CD4-positive, alpha-beta T cell (primary cell): ENCODE results near the gene TK1. TPM values are rescaled to one million over a fixed set of nuclear protein-coding genes. Genes with fewer than 3 reads are reported as not detected.

ENCODE experiments used
- ATAC-seq: fragments of 200-7000 bp; cut with Tn5 transposase; one replicate; pipeline ENCODE4 v1.10.0; 2022; ENCODE audit warnings: mild to moderate bottlenecking; ENCODE audit not compliant: poor library complexity
- CTCF ChIA-PET: fragments of 350-600 bp; sonication (Branson Sonifier 250); formaldehyde crosslinking; loops from one replicate; lab custom pipeline; 2021; ENCODE audit warnings: antibody characterized with exemption, inconsistent platforms; lab: Charles Lee
- POLR2A ChIA-PET: fragments of 350-600 bp; sonication (Branson Sonifier 250); formaldehyde crosslinking; loops from one replicate; lab custom pipeline; 2021; ENCODE audit warnings: antibody characterized with exemption, inconsistent platforms; lab: Charles Lee
- DNase-seq, 14 experiments: peaks; one replicate each; pipeline ENCODE4 v3.0.0-alpha.2; 2013 to 2020; ENCODE audit warnings: mixed read lengths in 2 of 14
- H3K27ac ChIP-seq, 2 donors: one replicate each; pipeline versions ENCODE4 v1.5.1 to v1.7.0; 2013; ENCODE audit warnings: low read length in 2 of 2, low read depth in 1 of 2, mild to moderate bottlenecking in 1 of 2
- H3K27me3 ChIP-seq, 2 experiments: 1 replicate in 1 of 2; 2 replicates in 1 of 2; pipeline versions ENCODE4 v1.6.1 to v1.7.0; 2013; ENCODE audit warnings: low read length in 2 of 2, control low read depth in 1 of 2, mild to moderate bottlenecking in 1 of 2, moderate library complexity in 1 of 2; ENCODE audit not compliant: insufficient read depth in 2 of 2, control insufficient read depth in 1 of 2
- H3K36me3 ChIP-seq: one replicate; pipeline ENCODE4 v1.6.1; 2013; ENCODE audit warnings: low read length, control low read depth; ENCODE audit not compliant: insufficient read depth
- H3K4me1 ChIP-seq: one replicate; pipeline ENCODE4 v1.6.1; 2013; ENCODE audit warnings: low read length, control low read depth; ENCODE audit not compliant: insufficient read depth
- H3K4me3 ChIP-seq: one replicate; pipeline ENCODE4 v1.5.1; 2013; ENCODE audit warnings: mild to moderate bottlenecking, low read length, moderate library complexity
- H3K9me3 ChIP-seq, 2 experiments: 1 replicate in 1 of 2; 2 replicates in 1 of 2; pipeline versions ENCODE4 v1.6.1 to v1.7.0; 2013; ENCODE audit warnings: low read length in 2 of 2, mild to moderate bottlenecking in 2 of 2, control low read depth in 1 of 2, moderate library complexity in 1 of 2; ENCODE audit not compliant: control insufficient read depth in 1 of 2, insufficient read depth in 1 of 2
- H3K27ac Mint-ChIP-seq: one replicate; pipeline ENCODE4 v1.8.0; 2020; ENCODE audit warnings: mixed read lengths
- H3K27me3 Mint-ChIP-seq: one replicate; pipeline ENCODE4 v1.8.0; 2021; ENCODE audit warnings: mixed read lengths
- H3K36me3 Mint-ChIP-seq: one replicate; pipeline ENCODE4 v1.8.0; 2021; ENCODE audit warnings: low read depth, mixed read lengths
- H3K4me1 Mint-ChIP-seq: one replicate; pipeline ENCODE4 v1.8.0; 2021; ENCODE audit warnings: low read depth, mixed read lengths
- H3K4me3 Mint-ChIP-seq: one replicate; pipeline ENCODE4 v1.8.0; 2020; ENCODE audit warnings: mild to moderate bottlenecking, mixed read lengths
- H3K9me3 Mint-ChIP-seq: one replicate; pipeline ENCODE4 v1.8.0; 2020; ENCODE audit warnings: mixed read lengths
- CTCF ChIP-seq: fragments of 200-600 bp; IDR thresholded peaks from one replicate; pipeline ENCODE4 v1.8.0; 2022; ENCODE audit warnings: antibody characterized with exemption, mild to moderate bottlenecking
- intact Hi-C, 2 experiments: fragments of 100-400 bp; cut with DNase I in 1 of 2; cut with micrococcal nuclease in 1 of 2; formaldehyde crosslinking; loops; one replicate each; pipeline versions ENCODE4 v1.15.1 to v1.9.0; 2023 to 2025; cut with DNase I, micrococcal nuclease
- total RNA-seq, 174 experiments: library from RNA in 2 of 174; stranded (reverse) in 2 of 174; gene quantifications; one replicate each; pipeline ENCODE4 v1.2.3 and lab custom pipeline; 2021 to 2026

Gene TK1
- total RNA-seq, 2 experiments from 2014 or later = 0.78 to 0.88 TPM

DNA sequence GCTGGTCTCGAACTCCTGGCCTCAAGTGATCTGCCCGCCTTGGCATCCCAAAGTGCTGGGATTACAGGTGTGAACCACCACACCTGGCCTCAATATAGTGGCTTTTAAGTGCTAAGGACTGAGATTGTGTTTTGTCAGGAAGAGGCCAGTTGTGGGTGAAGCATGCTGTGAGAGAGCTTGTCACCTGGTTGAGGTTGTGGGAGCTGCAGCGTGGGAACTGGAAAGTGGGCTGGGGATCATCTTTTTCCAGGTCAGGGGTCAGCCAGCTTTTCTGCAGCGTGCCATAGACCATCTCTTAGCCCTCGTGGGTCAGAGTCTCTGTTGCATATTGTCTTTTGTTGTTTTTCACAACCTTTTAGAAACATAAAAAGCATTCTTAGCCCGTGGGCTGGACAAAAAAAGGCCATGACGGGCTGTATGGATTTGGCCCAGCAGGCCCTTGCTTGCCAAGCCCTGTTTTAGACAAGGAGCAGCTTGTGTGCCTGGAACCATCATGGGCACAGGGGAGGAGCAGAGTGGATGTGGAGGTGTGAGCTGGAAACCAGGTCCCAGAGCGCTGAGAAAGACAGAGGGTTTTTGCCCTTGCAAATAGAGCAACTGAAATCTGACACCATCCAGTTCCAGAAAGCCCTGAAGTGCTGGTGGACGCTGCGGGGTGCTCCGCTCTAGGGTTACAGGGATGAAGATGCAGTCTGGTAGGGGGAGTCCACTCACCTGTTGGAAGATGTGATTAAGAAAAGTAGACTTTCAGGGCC, 32.7 kb upstream of the TK1 start:
- Histone ChIP-seq H3K4me1 (peaks cover 6% of the 10 kb centered on the region), H3K27ac (no peak overlapping the region), H3K9me3 (no peaks in the 10 kb centered on the region), H3K4me3 (no peak overlapping the region), H3K27me3 (no peaks in the 10 kb centered on the region), H3K36me3 (no peaks in the 10 kb centered on the region)
- peaks cover 10% of the 10 kb centered on the region for H3K4me1 Mint-ChIP-seq
- no peaks in the 10 kb centered on the region for H3K9me3 Mint-ChIP-seq
- POLR2A ChIA-PET = no interaction called here
- H3K36me3 Mint-ChIP-seq = no peaks in the 10 kb centered on the region
- DNase-seq (no peak), ATAC-seq (no peak)
- CTCF ChIA-PET = no interaction called here
- intact Hi-C loops = no loop called here
- no peak overlapping the region for H3K4me3 Mint-ChIP-seq
- no peaks in the 10 kb centered on the region for H3K27me3 Mint-ChIP-seq
- H3K27ac Mint-ChIP-seq = no peak overlapping the region
- no peak for TF ChIP-seq CTCF

DNA sequence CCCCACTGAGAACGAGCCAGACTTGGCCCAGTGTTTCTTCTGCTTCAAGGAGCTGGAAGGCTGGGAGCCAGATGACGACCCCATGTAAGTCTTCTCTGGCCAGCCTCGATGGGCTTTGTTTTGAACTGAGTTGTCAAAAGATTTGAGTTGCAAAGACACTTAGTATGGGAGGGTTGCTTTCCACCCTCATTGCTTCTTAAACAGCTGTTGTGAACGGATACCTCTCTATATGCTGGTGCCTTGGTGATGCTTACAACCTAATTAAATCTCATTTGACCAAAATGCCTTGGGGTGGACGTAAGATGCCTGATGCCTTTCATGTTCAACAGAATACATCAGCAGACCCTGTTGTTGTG, 27.8 kb upstream of the TK1 start:
- Mint-ChIP-seq H3K27me3 (no peaks in the 10 kb centered on the region), H3K4me1 (no peaks in the 10 kb centered on the region), H3K9me3 (no peaks in the 10 kb centered on the region), H3K27ac (no peak overlapping the region), H3K4me3 (no peak overlapping the region), H3K36me3 (no peaks in the 10 kb centered on the region)
- ATAC-seq (no peak), DNase-seq (no peak)
- no peak overlapping the region for H3K27ac ChIP-seq
- no peaks in the 10 kb centered on the region for H3K27me3 ChIP-seq
- H3K9me3 ChIP-seq = no peaks in the 10 kb centered on the region
- no peaks in the 10 kb centered on the region for H3K36me3 ChIP-seq
- peak overlapping the region; percentile 58 for H3K4me3 ChIP-seq
- intact Hi-C loops = loop anchor here in 1 of 2 experiments (1.0 to 2.0 kb wide), 2 partner anchors 40 to 46 kb away; partner anchors contain the start of gene SYNGR2
- H3K4me1 ChIP-seq = peaks cover 13% of the 10 kb centered on the region
- ChIA-PET CTCF (no interaction called here), POLR2A (no interaction called here)
- no peak for TF ChIP-seq CTCF

GRCh38 chr17:78214016-78214705, 27.3 kb upstream of the TK1 start, which contains the start of gene BIRC5:
Gene BIRC5 (plus strand): TSS chr17:78214253. CDS start chr17:78214317, 64 bp downstream.
- no peak within 1 kb of the TSS for H3K27ac Mint-ChIP-seq
- CTCF ChIA-PET = no interaction called here

More at GRCh38 chr17:78214016-78214705, 27.3 kb upstream of the TK1 start, which contains the start of gene BIRC5:
- H3K36me3 ChIP-seq = no peaks in the 10 kb centered on the region
- Mint-ChIP-seq H3K4me3 (no peak within 1 kb of the TSS), H3K27me3 (no peaks in the 10 kb centered on the region), H3K9me3 (no peaks in the 10 kb centered on the region), H3K4me1 (no peaks in the 10 kb centered on the region), H3K36me3 (no peaks in the 10 kb centered on the region)
- intact Hi-C loops = loop anchor here in 1 of 2 experiments (1.0 to 2.0 kb wide), 2 partner anchors 40 to 45 kb away; partner anchors contain the start of gene SYNGR2
- H3K27ac ChIP-seq = no peak within 1 kb of the TSS
- POLR2A ChIA-PET = no interaction called here
- no peak for TF ChIP-seq CTCF
- H3K27me3 ChIP-seq = no peaks in the 10 kb centered on the region
- peaks cover 13% of the 10 kb centered on the region for H3K4me1 ChIP-seq
- ATAC-seq (peak; percentile 100), DNase-seq (peak; percentile 84 to 94 (median 89))
- no peaks in the 10 kb centered on the region for H3K9me3 ChIP-seq
- peak within 1 kb of the TSS; percentile 58 for H3K4me3 ChIP-seq
